GM18520 (cell line): ENCODE data around the gene ST3GAL5.

Experiments used
- ATAC-seq: cut with Tn5 transposase; IDR thresholded peaks from one replicate; pipeline ENCODE4 v1.9.1; 2021; ENCODE audit not compliant: unreplicated experiment

ST3GAL5 gene

DNA sequence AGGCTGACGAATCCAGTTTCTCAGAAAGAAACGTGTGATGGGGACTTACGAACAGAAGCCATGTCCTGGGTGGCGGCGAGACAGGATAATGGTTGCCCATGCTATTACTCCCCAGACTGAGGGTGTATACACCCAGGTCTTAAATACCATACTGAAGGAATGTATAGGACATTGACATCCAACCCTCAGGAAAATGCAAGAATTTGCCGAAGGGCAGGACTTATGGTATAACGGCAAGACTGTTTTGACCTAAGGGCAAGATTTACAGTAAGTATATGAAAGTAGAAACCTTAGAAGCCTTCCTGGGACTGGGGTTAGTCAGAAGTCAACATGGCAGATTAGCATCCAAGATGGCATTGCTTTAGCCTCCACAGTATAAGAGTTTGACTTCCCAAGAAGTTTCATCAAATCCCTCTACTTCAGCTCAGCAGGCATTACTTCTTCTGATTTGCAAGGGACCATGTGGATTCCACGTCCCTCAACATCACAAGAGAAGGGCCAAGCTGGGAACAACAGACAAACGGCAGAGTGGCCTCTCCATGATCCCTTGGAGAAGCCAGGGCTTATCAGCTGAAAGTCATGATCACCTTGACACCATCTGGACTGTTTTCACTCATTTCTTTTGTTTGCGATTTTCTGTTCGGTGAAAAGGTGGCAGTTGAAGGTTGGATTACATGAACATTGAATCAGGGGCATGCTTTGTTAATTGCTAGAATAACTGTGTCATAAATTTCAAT lies 21.1 kb downstream of the ST3GAL5 start:
- ATAC-seq, result no peak

DNA sequence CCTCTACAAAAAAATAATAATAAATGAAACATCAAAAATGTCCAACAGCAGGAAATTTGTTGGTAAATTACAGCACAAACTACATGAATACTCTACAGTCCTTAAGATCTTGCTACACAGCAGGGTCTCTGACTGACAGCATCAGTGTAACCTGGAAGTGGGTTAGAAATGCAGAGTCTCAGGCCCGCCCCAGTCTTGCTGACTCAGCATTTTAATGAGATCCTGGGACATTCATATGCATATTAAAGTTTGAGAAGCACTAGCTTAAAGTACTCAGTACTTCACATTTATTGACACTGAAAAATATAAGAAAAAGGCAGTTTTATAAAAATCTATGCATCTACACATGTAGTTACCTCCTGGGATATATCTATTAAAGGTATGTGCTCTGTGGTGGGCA lies 21.7 kb downstream of the ST3GAL5 start:
- no peak for ATAC-seq

DNA sequence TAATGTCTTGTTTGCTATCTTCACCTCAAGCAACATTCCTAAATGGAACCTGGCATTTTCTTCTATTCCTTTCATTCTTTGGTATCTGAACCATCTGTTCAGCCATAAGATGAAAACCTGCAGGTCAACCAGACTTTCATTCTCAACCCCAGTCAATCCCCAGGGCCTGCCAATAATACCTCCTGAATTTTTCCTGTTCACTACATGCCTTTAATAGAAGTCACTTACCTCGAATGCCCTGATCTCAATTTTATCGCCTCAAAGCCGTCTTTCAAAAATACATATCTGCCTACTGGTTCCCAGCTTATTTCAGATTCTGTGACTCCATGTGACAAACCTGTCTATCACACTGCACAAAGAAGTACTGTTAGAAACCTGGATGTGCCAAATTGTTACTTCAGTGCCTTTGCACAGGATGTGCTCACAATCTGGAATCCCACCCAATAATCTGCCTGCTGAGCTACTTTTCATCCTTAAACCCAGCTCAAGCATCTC lies 22.6 kb downstream of the ST3GAL5 start:
- ATAC-seq, result no peak

DNA sequence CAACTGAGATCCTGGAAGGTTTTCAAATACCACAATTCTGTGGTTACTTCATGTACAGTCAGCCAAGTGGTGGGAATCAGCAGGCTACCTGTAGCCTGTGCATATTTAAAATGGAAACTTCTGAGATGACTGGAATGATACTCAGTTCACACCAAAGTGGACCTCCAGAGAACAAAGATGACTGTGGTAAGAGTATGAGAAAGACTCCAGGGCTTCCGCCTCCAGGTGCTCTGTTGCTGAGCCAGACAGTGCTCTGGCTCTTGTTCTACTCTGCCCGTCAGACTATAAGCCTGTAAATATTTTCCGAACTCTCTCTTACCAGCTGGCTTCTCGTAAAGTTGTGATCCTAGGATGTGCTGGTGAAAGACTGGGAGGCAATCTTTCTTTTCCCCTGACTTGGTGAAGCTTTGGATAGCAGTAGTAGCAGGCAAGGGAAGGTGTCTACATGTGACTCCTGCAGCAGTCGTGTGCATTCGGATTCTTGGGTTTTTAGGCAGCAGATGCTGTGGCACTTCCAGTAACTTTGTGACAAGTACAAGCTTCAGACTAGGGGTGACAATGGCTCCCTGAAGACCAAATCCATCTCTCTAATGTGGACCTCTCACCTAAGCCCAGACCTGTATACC lies 23.1 kb downstream of the ST3GAL5 start:
- peak; percentile 62 for ATAC-seq

DNA sequence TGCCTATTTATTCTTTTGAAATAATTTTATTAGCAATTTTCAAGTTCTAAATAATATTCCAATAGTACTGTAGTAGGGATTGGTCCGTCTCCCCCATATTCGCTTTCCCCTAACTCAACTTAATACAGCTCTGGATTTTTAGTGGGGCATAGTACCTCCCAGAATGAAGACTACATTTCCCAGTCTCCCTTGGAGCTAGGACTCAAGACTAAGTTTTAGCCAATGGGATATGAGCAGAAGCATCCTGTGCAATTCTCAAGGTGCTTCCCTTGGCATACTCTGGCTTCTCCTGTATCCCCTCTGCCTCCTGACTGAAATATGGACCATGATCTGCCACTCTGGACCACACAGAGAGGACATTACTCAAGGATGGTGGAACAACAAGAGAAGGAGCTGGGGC lies 24.1 kb downstream of the ST3GAL5 start:
- no peak for ATAC-seq

DNA sequence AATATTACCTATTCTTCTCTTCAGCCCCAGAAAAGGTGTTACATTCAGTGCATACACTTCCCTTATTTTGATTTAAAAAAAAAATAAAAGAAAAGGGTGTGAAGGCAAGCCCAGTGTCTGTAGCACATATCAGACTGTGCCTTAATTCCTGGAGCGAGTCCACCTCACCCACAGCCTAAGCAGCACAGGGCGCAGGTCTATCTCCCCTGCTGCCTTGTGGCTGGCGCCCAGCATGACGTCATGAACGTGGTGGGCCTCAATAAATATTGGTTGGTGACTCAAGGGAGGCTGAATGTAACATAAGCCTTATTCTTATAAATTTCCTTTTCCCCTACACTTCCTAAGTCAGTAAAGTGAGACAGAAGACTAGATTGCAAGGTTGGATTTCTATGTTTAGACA lies 26.4 kb downstream of the ST3GAL5 start:
- ATAC-seq, result no peak

DNA sequence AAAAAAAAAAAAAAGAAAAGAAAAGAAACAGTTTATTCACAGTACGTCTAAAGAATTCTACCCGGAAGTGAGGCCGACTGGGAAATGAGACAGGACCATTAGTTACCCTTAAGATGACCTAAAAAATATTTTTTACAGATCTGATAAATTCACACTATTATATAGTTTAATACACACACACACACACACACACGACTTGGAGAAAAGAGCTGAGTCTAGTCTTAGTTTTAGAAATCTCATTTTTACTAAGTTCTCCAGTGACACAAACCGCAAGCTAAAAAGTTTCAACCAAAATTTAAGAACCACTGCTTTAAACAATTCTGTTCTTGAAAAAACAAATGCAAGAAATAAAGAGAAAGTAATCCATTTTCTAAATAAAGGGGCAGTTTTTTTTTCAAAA lies 27.1 kb downstream of the ST3GAL5 start:
- no peak for ATAC-seq

DNA sequence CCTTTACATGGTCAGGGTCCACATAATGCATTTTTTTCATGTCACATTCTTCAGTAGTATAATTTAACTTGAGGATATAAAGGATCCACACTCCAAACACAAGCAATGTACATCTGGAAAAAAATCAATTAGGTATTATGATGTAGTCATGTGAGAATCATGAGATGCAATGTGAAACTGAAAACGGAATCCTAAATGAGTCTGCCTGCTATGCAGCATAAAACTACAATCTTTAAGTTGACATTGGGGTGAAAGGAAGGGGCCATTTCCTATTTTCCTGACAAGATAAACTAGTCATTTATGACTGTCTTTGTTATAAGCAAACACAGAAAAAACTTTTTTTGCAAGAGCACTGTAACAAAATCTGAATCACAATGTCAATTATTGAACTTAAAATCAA lies 27.6 kb downstream of the ST3GAL5 start:
- ATAC-seq, result no peak

DNA sequence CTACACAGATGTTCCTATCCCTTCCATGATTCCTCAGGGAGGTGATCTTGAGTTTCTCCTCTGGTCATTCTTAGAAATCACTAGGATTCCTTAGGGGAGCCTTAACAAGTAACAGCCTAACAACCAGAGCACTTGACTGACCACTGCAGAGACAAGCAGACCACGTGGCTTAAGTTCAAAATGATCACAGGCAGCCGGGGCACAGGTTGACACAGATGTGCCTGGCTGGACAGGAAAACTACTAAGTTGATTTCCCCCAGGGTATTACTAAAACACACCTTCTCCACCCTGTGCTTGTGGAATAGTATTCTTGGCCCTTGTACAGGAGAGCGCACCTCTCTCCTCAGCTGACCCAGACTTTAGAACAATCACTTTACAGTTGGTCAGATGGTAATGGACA lies 29.9 kb downstream of the ST3GAL5 start:
- ATAC-seq, result no peak

DNA sequence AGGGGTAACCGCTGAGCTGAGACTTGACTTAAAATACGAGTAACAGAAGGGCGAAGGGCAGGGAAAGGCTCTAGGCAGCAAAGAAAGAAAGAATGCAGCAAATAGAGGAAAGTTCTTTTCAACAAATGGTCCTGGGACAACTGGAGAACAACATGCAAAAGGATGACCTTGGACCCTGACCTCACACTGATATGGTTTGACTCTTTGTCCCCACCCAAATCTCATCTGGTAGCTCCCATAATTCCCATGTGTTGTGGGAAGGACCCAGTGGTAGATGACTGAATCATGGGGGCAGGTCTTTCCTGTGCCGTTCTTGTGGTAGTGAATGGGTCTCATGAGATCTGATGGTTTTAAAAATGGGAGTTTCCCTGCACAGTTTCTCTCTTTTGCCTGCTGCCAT lies 33.9 kb downstream of the ST3GAL5 start:
- ATAC-seq, result no peak

DNA sequence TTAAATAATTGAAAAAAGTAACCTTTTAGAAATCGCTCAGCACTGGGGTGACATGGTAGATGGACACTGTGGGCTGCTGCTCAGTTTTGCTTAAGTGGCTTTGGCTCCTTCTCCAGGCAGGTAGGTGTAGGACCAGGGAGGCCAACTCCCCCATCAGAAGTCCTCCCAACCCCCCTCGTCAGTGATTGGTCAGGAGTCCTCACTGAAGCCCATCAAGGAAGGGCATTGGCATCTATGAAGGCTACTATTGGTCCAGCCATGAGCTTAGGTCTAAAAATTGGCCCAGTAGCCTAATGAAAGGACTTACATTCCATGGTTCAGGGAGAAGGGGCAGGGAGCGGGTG lies 34.7 kb downstream of the ST3GAL5 start:
- ATAC-seq, result peak; percentile 3

DNA sequence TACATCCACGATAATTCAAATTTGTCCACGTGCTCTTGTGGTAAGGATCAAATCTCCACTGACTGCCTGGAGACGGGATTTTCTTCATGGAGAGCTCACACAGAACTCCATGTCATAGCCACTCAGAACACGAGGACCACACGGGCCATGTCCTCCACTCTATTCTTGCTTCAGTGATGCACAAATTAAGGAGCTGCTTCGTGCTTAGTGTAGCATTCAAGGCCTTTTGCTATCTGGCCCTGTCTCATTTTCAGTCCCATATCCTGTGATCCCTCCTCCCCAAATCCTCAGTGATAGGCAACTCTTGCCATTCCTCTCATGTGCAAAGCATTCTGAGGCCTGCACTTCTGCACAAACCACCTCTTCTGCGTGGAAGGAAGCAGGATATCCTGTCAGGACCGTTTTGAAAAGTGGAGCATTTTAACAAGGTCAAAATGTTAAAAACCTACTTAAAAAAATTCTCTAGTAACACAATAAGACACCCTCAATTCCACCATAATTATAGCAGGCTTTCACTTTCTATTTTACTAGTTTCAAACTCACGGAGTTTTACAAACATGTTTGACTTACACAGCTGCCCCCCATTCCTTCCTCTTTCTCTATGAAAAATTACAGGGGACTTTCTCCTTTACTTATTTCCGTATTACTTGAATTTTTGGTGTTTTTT lies 35.2 kb downstream of the ST3GAL5 start:
- ATAC-seq, result peak; percentile 31

DNA sequence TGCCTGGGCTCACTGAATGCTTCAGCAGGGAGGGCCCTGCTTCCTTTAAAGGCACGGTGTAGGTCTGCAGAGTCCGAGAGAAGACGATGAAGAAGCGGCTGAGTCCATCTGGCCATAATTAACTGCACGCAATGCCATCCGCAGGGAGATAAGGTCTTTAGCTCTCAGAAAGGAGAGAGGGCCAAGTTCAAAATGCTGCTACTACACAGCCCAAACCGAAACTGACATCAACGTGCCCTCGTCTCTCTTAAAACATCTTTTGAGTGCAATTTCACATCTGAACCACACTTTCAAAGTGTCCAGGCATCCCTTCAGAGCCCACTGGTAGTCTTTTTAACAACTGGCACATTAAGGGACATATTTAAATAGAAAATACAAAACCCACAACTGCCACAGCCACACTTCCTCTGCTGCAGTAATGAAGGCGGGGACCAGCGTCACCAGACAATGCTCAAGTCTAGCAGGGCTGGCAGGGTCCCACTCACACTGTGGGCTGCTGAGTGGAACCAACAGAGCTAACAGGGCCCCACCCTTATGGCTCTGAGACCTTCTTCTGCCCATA lies 35.8 kb downstream of the ST3GAL5 start:
- peak; percentile 66 for ATAC-seq

DNA sequence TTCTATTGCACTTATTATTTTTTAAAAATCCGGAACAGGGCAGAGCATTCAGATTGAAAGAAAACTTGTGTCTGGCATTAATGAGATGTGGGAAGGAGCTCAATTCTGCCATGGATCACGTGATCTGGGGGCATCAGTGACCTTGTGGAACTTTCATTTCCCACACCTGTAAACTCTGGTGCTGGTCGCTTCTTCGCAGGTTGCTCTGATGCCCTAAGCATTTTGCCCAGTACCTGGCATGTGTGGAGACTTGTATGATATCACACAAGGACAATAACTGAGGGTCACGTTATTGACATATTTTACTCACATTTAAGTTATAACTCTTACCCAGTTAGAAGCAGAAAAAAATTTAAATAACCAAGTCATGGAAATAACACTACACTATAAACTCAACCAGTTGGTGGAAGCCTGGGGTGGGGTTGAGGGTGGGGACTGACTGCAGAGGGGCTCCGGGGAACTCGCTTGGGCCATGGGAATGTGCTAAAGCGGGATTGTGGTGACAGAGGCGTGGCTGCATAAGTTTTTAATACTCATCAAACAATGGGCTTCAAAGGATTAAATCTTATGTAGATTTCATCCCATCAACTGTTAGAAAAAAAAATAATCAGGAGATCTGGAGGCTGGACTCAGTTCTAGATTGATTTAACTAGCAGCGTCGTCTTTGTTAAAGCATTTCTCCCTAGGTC lies 36.5 kb downstream of the ST3GAL5 start:
- no peak for ATAC-seq

DNA sequence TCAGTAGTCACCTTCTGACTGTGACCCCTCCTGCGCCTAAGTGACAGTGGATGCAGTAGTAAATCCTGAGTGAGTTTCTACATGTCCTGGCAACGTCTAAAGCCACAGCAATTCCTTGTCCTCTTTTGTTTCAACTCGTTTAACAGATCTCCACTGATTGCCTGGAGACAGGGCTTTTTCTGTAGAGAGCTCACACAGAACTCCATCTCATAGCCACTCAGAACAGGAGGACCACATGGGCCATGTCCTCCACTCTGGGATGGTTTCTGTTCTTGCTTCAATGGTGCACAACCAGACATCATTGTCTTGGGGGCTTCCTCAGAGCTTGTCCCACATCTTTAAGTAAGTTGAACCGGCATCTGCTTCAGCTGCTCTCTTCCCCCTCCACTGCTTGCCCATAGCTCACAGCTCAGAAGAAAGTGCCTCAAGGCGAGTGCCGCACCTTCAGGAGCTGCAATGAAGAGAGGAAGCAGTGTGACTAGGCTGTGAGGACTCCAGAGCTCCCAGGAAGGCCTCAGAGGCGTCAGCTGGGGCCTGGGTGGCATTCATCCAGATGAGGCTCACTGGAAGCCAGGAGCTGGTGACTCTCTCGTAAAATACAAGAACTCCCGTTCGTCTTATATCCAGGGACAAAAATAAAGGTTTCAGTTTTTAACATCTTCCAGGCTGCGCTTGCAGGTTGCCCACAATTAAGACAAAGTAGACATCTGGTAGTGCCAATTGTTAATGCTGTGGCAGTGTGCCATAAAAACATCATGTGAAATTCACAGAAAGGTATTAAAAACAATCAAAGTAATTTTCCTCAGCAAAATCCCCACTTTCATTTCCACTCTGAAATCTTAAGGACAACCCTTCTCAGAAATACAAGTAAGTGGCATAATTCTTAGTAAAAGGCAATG lies 37.3 kb downstream of the ST3GAL5 start:
- no peak for ATAC-seq

DNA sequence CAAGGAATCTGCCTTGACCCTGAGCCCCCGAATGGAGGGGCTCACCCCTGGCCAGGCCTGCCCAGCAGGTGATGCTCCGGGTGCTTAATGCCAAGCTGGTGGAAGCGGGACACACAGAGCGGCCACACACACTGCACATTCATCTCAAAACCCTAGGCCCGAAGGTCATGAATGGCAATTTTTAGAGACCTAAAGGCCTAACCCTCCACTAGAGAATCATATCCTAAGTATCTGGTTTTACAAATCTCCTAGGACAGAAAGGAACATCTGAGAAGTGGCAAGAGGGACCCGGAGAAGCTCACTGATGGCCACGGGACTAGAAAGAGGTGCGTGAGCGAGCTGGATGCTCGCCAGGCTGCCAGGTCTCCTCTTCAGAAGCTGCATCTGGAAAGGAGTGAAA lies 38.3 kb downstream of the ST3GAL5 start:
- ATAC-seq, result no peak

DNA sequence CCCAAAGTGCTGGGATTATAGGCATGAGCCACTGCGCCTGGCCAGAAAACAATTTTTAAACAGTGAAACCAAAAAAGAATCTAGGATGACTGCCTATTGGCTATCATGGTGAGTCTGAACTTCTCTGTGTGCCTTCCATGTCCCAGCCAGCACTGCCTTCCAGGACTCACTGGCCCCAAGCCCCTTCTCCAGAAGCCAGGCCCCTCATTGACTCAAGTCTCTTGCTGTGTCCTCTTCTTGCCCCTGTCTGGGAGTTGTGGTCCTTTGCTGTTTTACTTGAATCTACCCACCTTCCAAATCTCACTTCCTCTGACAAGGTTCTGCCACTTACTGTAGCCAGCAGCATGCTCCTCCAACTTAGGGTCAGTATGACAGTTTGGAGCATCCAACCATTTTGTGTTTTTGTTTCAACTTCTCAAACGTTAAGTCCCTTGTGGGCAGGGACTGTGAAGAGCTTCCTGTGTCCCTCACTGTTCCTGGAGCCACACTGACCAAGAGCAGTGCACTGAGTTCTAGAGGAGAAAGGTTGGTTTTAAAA lies 41.7 kb downstream of the ST3GAL5 start:
- no peak for ATAC-seq

DNA sequence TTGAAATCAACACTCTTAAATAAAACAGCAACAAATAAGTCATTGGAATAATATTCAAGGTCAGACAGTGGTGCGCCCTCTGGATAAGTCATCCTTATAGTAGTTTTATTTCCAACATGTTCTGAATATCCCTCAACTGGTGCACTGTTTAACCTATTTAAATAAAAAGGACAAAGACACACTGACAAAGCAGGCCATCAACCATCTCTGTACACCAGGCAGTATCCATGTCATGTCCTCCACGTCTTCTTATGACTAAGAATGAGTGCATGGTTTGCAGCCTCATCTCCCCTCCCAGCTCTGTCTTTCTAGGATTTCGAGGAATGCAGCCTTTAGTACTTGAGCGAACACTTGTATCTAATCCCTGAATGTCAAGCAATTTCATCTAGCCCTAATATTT lies 42.4 kb downstream of the ST3GAL5 start:
- ATAC-seq, result no peak

DNA sequence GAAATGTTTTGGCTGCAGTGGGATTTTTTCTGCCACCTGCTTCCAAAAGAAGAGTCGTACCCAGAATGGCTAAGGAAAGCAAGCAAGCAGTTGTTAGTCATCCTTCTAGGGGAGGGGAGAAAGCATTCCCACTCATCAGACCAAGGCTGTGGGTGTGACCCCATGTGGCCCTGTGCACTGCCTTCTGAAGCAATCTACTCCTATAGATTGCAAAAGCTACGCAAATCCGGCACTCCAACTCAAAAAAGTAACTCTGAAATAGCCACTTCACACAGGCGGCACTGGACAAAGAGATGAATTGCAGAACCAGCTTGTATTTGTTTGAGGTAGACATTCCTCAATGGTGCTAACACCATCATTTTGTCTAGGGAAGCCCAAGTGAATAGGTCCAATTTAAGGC lies 44.3 kb downstream of the ST3GAL5 start:
- ATAC-seq, result no peak

DNA sequence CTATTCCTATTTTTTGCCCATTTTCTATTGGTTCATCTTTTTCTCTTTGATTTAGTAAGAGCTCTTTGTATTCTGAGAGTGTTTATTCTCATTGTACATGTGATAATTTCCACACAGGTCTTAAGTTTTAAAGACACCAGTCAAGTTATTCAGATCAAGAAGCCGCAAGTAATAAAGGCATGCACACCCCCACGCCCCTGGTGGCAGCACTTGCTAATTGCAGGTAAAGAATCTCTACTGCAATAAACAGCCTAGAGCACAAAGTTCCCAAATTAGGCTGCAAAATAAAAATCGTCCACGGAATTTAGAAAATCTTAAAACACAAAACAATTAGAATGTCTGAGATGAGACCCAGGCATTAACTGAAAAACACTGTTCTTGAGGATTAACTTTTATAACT lies 45.2 kb downstream of the ST3GAL5 start:
- ATAC-seq, result no peak
